HT1080 (cell line): ENCODE data around the gene TNFRSF1A. TPM values are rescaled to one million over a fixed set of nuclear protein-coding genes. Genes with fewer than 3 reads are reported as not detected.
"Not testable (repeated sequence)": the region's sequence is repeated elsewhere in the genome, so short reads cannot be mapped to it uniquely, and the experiment has no call there.

Experiments
- DNase-seq: peaks from one replicate; pipeline ENCODE4 v3.0.0-alpha.2; 2015; ENCODE audit warnings: low read depth
- total RNA-seq: library from RNA; depleted of rRNA; stranded (reverse); fragments of >200 nt; shearing (Covaris generic); gene quantifications from 2 replicates; pipeline ENCODE4 v1.2.3, GENCODE V29; 2014

TNFRSF1A gene
- total RNA-seq, 1 experiment from 2014 or later = 209 TPM

- DNase-seq = no peak
These were observed 34.3 kb downstream of the TNFRSF1A start for GRCh38 chr12:6307529-6307928.

DNA sequence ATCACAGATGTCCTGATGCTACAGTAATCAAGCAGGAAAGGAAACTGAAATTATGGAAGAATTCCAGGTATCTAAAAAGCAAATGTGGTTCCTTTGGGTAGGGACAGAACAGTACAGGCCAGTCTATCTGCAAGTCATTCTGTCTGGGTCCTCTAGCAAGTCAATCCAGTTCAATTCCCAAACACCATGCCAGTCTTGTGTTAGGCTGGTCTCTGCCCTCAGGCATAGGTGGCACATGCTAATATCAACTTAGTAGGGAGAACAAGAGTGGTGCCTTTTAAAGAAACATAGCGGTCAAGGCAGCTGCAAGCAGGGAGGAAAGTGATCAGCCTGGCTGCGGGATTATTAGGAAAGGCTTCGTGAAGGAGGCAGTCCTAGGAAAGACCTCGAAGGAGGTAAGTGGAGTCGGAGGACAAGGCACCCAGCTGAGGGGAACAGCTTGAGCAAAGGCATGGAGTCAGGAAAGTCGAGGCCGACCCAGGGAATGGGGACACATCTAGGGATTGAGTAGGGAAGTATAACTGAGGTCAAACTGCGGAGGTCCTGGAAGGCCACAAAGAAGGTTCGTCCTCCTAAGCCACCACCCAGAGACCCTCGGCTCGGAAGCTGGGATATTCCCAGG lies 35.2 kb downstream of the TNFRSF1A start:
- no peak for DNase-seq

- no peak for DNase-seq
These were observed 35.7 kb downstream of the TNFRSF1A start for GRCh38 chr12:6306151-6306550.

- DNase-seq = no peak
These were observed 38.8 kb downstream of the TNFRSF1A start for GRCh38 chr12:6303071-6303470.

GRCh38 chr12:6302621-6303020 lies 39.3 kb downstream of the TNFRSF1A start:
- DNase-seq = peak; percentile 43

- no peak for DNase-seq
These were observed 40.2 kb downstream of the TNFRSF1A start for GRCh38 chr12:6301721-6302120.

- DNase-seq = no peak
These were observed 44.7 kb downstream of the TNFRSF1A start for GRCh38 chr12:6297170-6297569.

- DNase-seq = peak; percentile 87
These were observed 46.6 kb downstream of the TNFRSF1A start for GRCh38 chr12:6295094-6295811.

- DNase-seq = no peak
These were observed 47.5 kb downstream of the TNFRSF1A start for GRCh38 chr12:6294156-6295093.

DNA sequence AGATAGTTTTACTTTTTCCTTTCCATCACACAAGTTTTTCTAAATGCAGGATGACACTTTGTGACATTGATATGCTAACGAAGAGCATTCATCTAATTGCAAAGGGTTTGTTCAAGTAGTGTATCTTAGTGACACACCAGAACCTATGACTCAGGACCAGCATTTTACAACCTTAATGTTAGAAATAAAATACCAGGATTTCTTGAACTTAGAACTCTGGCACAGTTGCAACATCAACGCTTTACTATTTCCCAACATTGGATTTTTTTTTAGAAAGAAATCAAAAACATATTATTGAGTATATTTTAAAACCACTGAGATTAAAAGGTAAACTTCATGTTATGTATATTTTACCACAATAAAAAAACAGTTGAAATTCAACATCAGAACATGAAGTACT lies 49.3 kb downstream of the TNFRSF1A start:
- DNase-seq = no peak

GRCh38 chr12:6289906-6290305 lies 52.0 kb downstream of the TNFRSF1A start:
- DNase-seq = not testable (repeated sequence)

DNA sequence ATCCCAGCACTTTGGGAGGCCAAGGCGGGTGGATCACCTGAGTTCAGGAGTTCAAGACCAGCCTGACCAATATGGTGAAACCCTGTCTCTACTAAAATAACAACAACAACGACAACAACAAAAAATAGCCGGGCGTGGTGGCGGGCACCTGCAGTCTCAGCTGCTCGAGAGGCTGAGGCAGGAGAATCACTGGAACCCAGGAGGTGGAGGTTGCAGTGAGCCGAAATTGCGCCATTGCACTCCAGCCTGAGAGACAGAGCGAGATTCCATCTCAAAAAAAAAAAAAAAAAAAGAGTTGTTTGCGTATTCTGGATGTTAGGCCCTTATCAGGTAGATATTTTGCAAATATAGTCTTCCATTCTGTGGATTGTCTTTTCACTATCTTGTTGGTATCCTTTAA lies 52.8 kb downstream of the TNFRSF1A start:
- not testable (repeated sequence) for DNase-seq

- no peak for DNase-seq
These were observed 53.6 kb downstream of the TNFRSF1A start for GRCh38 chr12:6288235-6288634.

- DNase-seq = no peak
These were observed 56.2 kb downstream of the TNFRSF1A start for GRCh38 chr12:6285532-6286306.

DNA sequence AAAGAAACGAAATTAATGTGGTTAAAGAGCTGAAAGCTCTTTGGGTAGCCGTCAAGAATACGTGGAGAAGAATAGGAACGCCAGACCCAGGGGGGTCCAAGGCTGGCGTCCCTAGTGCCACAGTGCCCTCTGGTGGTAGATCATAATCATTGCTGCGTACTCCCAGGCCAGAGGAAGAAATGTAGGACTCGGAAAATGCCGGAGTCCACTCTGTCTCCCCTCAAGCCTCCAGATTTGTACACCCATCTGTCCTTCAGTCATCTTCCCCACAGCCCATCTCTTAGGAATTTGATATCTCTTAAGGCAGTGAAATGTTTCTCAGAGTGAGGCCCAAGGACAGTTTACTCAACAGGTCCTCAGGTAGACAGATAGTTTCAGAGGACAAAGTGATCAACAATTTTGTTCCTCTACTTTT lies 56.8 kb downstream of the TNFRSF1A start:
- DNase-seq = peak; percentile 77

GRCh38 chr12:6284273-6284672 lies 57.6 kb downstream of the TNFRSF1A start:
- no peak for DNase-seq

DNA sequence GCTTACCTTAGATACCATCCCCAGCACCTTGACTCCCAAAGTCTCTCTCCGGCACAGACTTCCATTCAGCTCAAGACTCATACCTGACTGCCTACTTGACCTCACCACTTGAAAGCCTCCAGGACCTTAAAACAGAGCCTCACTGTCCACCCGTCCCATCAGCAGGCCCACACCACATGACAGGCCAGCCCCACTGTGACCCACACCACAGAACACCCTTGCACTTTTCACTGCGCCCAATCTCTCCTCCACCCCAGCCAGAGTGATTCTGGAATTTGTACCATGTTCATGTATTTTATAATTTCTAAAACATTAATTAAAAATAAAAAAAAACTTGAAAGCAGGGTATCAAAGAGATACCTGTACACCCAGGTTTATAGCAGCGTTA lies 59.4 kb downstream of the TNFRSF1A start:
- DNase-seq = no peak

DNA sequence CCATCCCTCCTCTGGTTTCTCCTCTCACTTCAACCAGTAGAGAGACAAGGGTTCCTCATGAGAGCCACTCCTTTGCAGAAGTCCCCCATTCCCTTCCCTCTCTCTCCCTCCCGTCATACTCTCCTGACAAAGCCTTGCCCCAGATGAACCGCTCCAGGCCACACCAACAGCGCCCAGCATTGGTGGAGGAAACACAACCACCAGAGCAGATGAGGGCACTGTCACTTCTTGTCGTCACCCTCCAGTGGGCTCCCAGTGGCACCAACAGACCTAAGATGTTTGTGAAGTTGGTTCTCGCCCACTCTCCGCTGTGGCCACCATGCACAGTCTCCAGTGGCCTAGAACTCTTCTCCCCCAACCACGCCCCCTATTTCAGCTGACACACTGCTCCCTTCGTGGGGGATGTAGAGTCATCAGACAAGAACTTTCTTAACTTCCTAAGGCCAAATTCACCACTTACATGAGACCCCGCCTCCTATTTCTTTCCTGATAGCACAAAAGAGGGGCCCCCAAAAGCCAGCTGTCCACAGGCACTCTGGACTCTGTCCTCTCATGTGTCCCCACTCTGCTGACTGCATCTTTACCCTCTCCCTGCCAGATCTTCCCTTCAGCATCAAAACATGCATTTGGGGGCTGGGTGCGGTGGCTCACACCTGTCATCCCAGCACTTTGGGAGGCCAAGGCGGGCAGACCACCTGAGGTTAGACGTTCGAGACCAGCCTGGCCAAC lies 60.6 kb downstream of the TNFRSF1A start:
- no peak for DNase-seq

- no peak for DNase-seq
These were observed 61.2 kb downstream of the TNFRSF1A start for GRCh38 chr12:6280672-6281071.

- DNase-seq = peak; percentile 97
These were observed 61.8 kb downstream of the TNFRSF1A start for GRCh38 chr12:6280053-6280469.
